ENCODE results near the gene SPDYE4.

The SPDYE4 gene

DNA sequence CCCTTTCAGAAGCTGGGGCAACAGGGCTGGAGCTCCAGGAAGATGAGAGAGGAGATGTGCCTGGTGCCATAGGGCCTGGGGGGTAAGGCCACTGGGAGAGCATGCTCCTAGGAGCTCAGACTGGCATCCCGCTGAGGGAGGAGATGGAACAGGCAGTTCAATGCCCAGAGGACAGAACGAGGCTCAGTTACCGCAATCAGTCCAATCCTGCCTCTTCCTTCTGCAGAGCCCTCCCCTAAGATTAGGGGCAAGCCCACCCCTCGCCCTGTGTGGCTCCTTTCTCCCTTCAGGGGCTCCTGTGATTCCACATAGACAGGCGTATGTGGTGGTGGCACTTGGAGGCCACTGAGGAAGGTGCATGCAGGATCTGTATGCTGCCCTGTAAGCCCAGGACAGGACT is 16.1 kb downstream of the SPDYE4 start:
- POLR2A ChIA-PET, result no interaction called here
- TF ChIP-seq, protein P1, sequence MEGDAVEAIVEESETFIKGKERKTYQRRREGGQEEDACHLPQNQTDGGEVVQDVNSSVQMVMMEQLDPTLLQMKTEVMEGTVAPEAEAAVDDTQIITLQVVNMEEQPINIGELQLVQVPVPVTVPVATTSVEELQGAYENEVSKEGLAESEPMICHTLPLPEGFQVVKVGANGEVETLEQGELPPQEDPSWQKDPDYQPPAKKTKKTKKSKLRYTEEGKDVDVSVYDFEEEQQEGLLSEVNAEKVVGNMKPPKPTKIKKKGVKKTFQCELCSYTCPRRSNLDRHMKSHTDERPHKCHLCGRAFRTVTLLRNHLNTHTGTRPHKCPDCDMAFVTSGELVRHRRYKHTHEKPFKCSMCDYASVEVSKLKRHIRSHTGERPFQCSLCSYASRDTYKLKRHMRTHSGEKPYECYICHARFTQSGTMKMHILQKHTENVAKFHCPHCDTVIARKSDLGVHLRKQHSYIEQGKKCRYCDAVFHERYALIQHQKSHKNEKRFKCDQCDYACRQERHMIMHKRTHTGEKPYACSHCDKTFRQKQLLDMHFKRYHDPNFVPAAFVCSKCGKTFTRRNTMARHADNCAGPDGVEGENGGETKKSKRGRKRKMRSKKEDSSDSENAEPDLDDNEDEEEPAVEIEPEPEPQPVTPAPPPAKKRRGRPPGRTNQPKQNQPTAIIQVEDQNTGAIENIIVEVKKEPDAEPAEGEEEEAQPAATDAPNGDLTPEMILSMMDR (IDR thresholded peaks at IDR 0.05; ENCODE audit: control extremely low read depth, extremely low read depth, low read depth, missing control alignments), result no peak
- DNase-seq (ENCODE audit: extremely low spot score), result no peak
- CTCF ChIA-PET, result interaction anchor here (1.9 kb wide), 1 partner anchor 366 kb away, joined by 6 read pairs; the partner anchor contains the start of gene KRABD2

GRCh38 chr17:8741771-8742170 is 16.6 kb downstream of the SPDYE4 start:
- CTCF ChIA-PET, result interaction anchor here (1.9 kb wide), 1 partner anchor 366 kb away, joined by 6 read pairs; the partner anchor contains the start of gene KRABD2
- TF ChIP-seq, protein P1 (IDR thresholded peaks at IDR 0.05; ENCODE audit: control extremely low read depth, extremely low read depth, low read depth, missing control alignments), result no peak
- POLR2A ChIA-PET, result no interaction called here
- no peak for DNase-seq (ENCODE audit: extremely low spot score)

DNA sequence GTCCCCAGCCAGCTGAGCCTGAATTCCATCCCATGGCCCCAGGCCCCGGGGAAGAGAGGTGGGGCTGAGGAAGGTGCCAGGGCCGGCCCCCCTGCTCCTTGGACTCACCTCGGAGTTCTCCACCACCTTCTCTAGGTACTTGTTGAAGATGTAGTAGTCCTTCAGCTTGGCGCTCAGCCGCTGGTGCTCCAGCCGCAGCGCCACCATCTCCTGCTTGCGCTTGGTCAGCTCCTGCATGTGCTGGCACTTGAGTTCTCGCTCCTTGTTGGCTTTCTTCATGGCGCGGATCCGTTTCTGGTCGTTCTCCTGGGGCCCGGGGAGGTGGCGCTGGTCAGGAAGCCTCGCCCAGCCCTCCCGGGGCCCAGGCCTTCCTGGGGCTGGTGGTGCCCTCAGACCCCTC is 17.0 kb downstream of the SPDYE4 start:
- CTCF ChIA-PET, result interaction anchor here (1.9 kb wide), 1 partner anchor 365 kb away, joined by 6 read pairs; the partner anchor contains the start of gene KRABD2
- POLR2A ChIA-PET, result no interaction called here
- no peak for DNase-seq (ENCODE audit: extremely low spot score)
- TF ChIP-seq, protein P1 (IDR thresholded peaks at IDR 0.05; ENCODE audit: control extremely low read depth, extremely low read depth, low read depth, missing control alignments), result no peak

DNA sequence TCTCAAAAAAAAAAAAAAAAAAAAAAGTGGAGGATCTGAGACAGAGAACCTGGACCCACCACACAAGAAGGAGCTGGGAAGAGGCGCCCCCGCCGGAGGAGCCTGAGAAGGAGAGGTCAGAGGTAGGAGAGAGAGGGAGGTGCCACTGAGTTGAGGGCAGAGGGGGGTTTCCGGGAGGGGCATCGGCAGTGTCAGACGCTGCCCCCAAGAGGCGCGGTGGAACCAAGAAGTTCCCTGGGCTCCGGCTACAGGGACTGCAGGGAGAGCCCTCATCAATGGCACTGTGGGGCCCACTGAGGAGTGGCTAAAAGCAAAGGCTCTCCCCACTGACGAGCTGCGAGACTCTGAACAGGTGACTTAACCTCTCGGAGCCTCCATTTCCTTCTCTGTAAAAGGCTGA is 17.9 kb downstream of the SPDYE4 start:
- peak; percentile 33 for DNase-seq (ENCODE audit: extremely low spot score)
- ChIA-PET CTCF (interaction anchor here (1.9 kb wide), 1 partner anchor 365 kb away, joined by 6 read pairs; the partner anchor contains the start of gene KRABD2), POLR2A (interaction anchor here (0.6 kb wide), 1 partner anchor 46 kb away, joined by 3 read pairs; no protein-coding TSS in a partner anchor)
- TF ChIP-seq, protein P1 (IDR thresholded peaks at IDR 0.05; ENCODE audit: control extremely low read depth, extremely low read depth, low read depth, missing control alignments), result no peak

GRCh38 chr17:8739097-8739496 is 19.2 kb downstream of the SPDYE4 start:
- CTCF ChIA-PET, result interaction anchor here (1.0 kb wide), 1 partner anchor 18 kb away, joined by 3 read pairs; no protein-coding TSS in a partner anchor
- TF ChIP-seq, protein P1 (IDR thresholded peaks at IDR 0.05; ENCODE audit: control extremely low read depth, extremely low read depth, low read depth, missing control alignments), result no peak
- POLR2A ChIA-PET, result no interaction called here
- no peak for DNase-seq (ENCODE audit: extremely low spot score)

- DNase-seq (ENCODE audit: extremely low spot score), result no peak
- POLR2A ChIA-PET, result no interaction called here
- CTCF ChIA-PET, result interaction anchor here (2.4 kb wide), 1 partner anchor 9 kb away, joined by 12 read pairs; no protein-coding TSS in a partner anchor
- TF ChIP-seq, protein P1 (IDR thresholded peaks at IDR 0.05; ENCODE audit: control extremely low read depth, extremely low read depth, low read depth, missing control alignments), result no peak
Measured at GRCh38 chr17:8736796-8737195, 21.6 kb downstream of the SPDYE4 start.

Measured in GM10248 (cell line).